Activated naive CD8-positive, alpha-beta T cell treated with anti-CD3 and anti-CD28 coated beads, Interleukin-2, amount 50 U/mL, for 16 hours (primary cell): ENCODE measurements around the gene CEP85L.
A peak's percentile ranks its signal among the peaks of the same experiment; 100 is the strongest.

Source experiments
- DNase-seq: peaks from one replicate; pipeline ENCODE4 v3.0.0-alpha.2; 2020; ENCODE audit warnings: low read depth, low spot score

The CEP85L gene

GRCh38 chr6:118660218-118660569 is 8.8 kb upstream of the CEP85L start:
- DNase-seq: peak; percentile 31

- no peak for DNase-seq
Observed at GRCh38 chr6:118659513-118660217, 8.3 kb upstream of the CEP85L start.

- DNase-seq: no peak
Observed at GRCh38 chr6:118656847-118657451, 5.6 kb upstream of the CEP85L start.

GRCh38 chr6:118652051-118652615 is 742 bp upstream of the CEP85L start:
- DNase-seq: no peak

GRCh38 chr6:118650582-118651281 is 659 bp downstream of the CEP85L start:
- DNase-seq: no peak

GRCh38 chr6:118649918-118650581 is 1.3 kb downstream of the CEP85L start:
- no peak for DNase-seq

GRCh38 chr6:118648866-118649554 is 2.4 kb downstream of the CEP85L start:
- no peak for DNase-seq

- DNase-seq: no peak
Observed at GRCh38 chr6:118646977-118647376, 4.4 kb downstream of the CEP85L start.

- no peak for DNase-seq
Observed at GRCh38 chr6:118645395-118645794, 6.0 kb downstream of the CEP85L start.

GRCh38 chr6:118644007-118644406 is 7.4 kb downstream of the CEP85L start:
- DNase-seq: no peak

GRCh38 chr6:118641042-118641441 is 10.3 kb downstream of the CEP85L start:
- DNase-seq: no peak

- DNase-seq: no peak
Observed at GRCh38 chr6:118639054-118639964, 12.1 kb downstream of the CEP85L start.

GRCh38 chr6:118638288-118638687 is 13.1 kb downstream of the CEP85L start:
- no peak for DNase-seq

GRCh38 chr6:118635909-118636735 is 15.3 kb downstream of the CEP85L start:
- no peak for DNase-seq

GRCh38 chr6:118632359-118632758 is 19.0 kb downstream of the CEP85L start:
- DNase-seq: no peak

GRCh38 chr6:118630923-118631322 is 20.5 kb downstream of the CEP85L start:
- DNase-seq: no peak

- DNase-seq: no peak
Observed at GRCh38 chr6:118630067-118630466, 21.3 kb downstream of the CEP85L start.

- DNase-seq: no peak
Observed at GRCh38 chr6:118627724-118628123, 23.7 kb downstream of the CEP85L start.

- no peak for DNase-seq
Observed at GRCh38 chr6:118625833-118626232, 25.6 kb downstream of the CEP85L start.
